ENCODE results near the gene SSX3. TPM values are rescaled to one million over a fixed set of nuclear protein-coding genes. Genes with fewer than 3 reads are reported as not detected.
"Not testable (repeated sequence)": the region's sequence is repeated elsewhere in the genome, so short reads cannot be mapped to it uniquely, and the experiment has no call there.

Gene SSX3
- total RNA-seq, 5 donors from 2014 or later (not counting 1 experiment from before 2014, with no cell fraction given) = not detected

GRCh38 chrX:48359281-48359680, 2.8 kb upstream of the SSX3 start:
- H3K4me3 Mint-ChIP-seq; DNase-seq; H3K9me3 ChIP-seq; POLR2A ChIA-PET; H3K36me3 Mint-ChIP-seq; ATAC-seq (replicated peaks in 1 of 4); H3K27ac Mint-ChIP-seq; H3K27me3 ChIP-seq (replicated peaks in 1 of 2; ENCODE audit: control insufficient read depth in 2 of 2, extremely low read depth in 1 of 2, insufficient read depth in 2 of 2, low read length in 1 of 2); H3K9me3 Mint-ChIP-seq; CTCF ChIA-PET; H3K4me1 Mint-ChIP-seq; H3K4me3 ChIP-seq (ENCODE audit: control insufficient read depth in 1 of 2, extremely low read depth in 1 of 2, low read length in 1 of 2); H3K36me3 ChIP-seq (ENCODE audit: control insufficient read depth in 2 of 2, extremely low read depth in 1 of 2, insufficient read depth in 1 of 2, low read length in 1 of 2); H3K4me1 ChIP-seq (ENCODE audit: control insufficient read depth in 1 of 2, extremely low read depth in 1 of 2, insufficient read depth in 2 of 2, low read length in 2 of 2); H3K27ac ChIP-seq (ENCODE audit: low read length): not testable (repeated sequence)
- peaks cover 2 to 13% of the 10 kb centered on the region in 2 donors for H3K27me3 Mint-ChIP-seq
- no CpG with 5 or more reads among the region's 6 CpGs for WGBS (ENCODE audit: insufficient coverage)

- Histone ChIP-seq H3K27me3 (replicated peaks in 1 of 2; ENCODE audit: control insufficient read depth in 2 of 2, extremely low read depth in 1 of 2, insufficient read depth in 2 of 2, low read length in 1 of 2) (no peaks in the 10 kb centered on the region), H3K4me3 (ENCODE audit: control insufficient read depth in 1 of 2, extremely low read depth in 1 of 2, low read length in 1 of 2) (no peak overlapping the region), H3K4me1 (ENCODE audit: control insufficient read depth in 1 of 2, extremely low read depth in 1 of 2, insufficient read depth in 2 of 2, low read length in 2 of 2) (no peaks in the 10 kb centered on the region), H3K9me3 (no peaks in the 10 kb centered on the region), H3K36me3 (ENCODE audit: control insufficient read depth in 2 of 2, extremely low read depth in 1 of 2, insufficient read depth in 1 of 2, low read length in 1 of 2) (no peaks in the 10 kb centered on the region), H3K27ac (ENCODE audit: low read length) (no peak overlapping the region)
- WGBS (ENCODE audit: insufficient coverage) = no CpG with 5 or more reads among the region's 8 CpGs
- H3K27ac Mint-ChIP-seq = no peak overlapping the region
- H3K4me1 Mint-ChIP-seq = no peaks in the 10 kb centered on the region
- ATAC-seq (replicated peaks in 1 of 4) = no peak
- H3K9me3 Mint-ChIP-seq = no peaks in the 10 kb centered on the region
- H3K27me3 Mint-ChIP-seq = peaks cover 3 to 9% of the 10 kb centered on the region in 2 donors
- ChIA-PET CTCF (interaction anchor here in 1 of 2 donors (0.6 kb wide), 1 partner anchor 374 kb away, joined by 4 read pairs; no protein-coding TSS in a partner anchor), POLR2A (no interaction called here)
- no peak for DNase-seq
- no peak overlapping the region for H3K4me3 Mint-ChIP-seq
- no peaks in the 10 kb centered on the region for H3K36me3 Mint-ChIP-seq
These were observed 1.2 kb upstream of the SSX3 start for GRCh38 chrX:48357681-48358080.

- POLR2A ChIA-PET; H3K27me3 ChIP-seq (replicated peaks in 1 of 2; ENCODE audit: control insufficient read depth in 2 of 2, extremely low read depth in 1 of 2, insufficient read depth in 2 of 2, low read length in 1 of 2); H3K27ac Mint-ChIP-seq; H3K4me3 ChIP-seq (ENCODE audit: control insufficient read depth in 1 of 2, extremely low read depth in 1 of 2, low read length in 1 of 2); H3K4me3 Mint-ChIP-seq; H3K36me3 ChIP-seq (ENCODE audit: control insufficient read depth in 2 of 2, extremely low read depth in 1 of 2, insufficient read depth in 1 of 2, low read length in 1 of 2); DNase-seq; CTCF ChIA-PET; H3K36me3 Mint-ChIP-seq; H3K9me3 Mint-ChIP-seq; H3K9me3 ChIP-seq; ATAC-seq (replicated peaks in 1 of 4); H3K4me1 Mint-ChIP-seq; H3K27ac ChIP-seq (ENCODE audit: low read length); H3K4me1 ChIP-seq (ENCODE audit: control insufficient read depth in 1 of 2, extremely low read depth in 1 of 2, insufficient read depth in 2 of 2, low read length in 2 of 2): not testable (repeated sequence)
- WGBS (ENCODE audit: insufficient coverage) = no CpG with 5 or more reads among the region's 8 CpGs
- H3K27me3 Mint-ChIP-seq = peaks cover 0 to 23% of the 10 kb centered on the region in 2 donors
These were observed 10.4 kb downstream of the SSX3 start for GRCh38 chrX:48346059-48346458.

DNA sequence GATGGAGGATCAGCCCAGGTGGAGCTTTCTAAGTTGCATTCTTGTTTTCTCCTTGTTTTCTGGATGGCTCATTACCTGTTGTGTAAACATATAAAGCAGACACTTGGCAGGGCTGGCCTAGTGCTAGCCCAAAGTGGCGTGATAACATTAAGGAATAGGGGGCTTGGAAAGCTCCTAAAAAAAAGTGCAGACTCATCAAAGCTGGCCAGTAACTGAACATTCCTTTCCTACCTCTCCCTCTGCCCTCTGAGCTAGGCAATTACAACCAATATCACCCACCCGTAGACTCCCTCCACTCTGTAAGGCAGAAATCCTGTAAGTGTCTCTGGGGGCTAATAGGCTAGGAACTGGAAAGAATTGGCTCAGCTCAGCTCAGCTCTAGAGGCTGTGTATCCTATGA, 42.5 kb downstream of the SSX3 start:
- H3K27ac Mint-ChIP-seq; H3K4me1 Mint-ChIP-seq; H3K27me3 Mint-ChIP-seq; H3K36me3 ChIP-seq (ENCODE audit: control insufficient read depth in 2 of 2, extremely low read depth in 1 of 2, insufficient read depth in 1 of 2, low read length in 1 of 2); ATAC-seq (replicated peaks in 1 of 4); H3K4me1 ChIP-seq (ENCODE audit: control insufficient read depth in 1 of 2, extremely low read depth in 1 of 2, insufficient read depth in 2 of 2, low read length in 2 of 2); DNase-seq; H3K27ac ChIP-seq (ENCODE audit: low read length); CTCF ChIA-PET; H3K4me3 Mint-ChIP-seq; H3K4me3 ChIP-seq (ENCODE audit: control insufficient read depth in 1 of 2, extremely low read depth in 1 of 2, low read length in 1 of 2); H3K36me3 Mint-ChIP-seq; H3K27me3 ChIP-seq (replicated peaks in 1 of 2; ENCODE audit: control insufficient read depth in 2 of 2, extremely low read depth in 1 of 2, insufficient read depth in 2 of 2, low read length in 1 of 2); POLR2A ChIA-PET; H3K9me3 ChIP-seq; H3K9me3 Mint-ChIP-seq: not testable (repeated sequence)
- WGBS (ENCODE audit: insufficient coverage) = 100% methylated on average over 1 of the region's 2 CpGs

DNA sequence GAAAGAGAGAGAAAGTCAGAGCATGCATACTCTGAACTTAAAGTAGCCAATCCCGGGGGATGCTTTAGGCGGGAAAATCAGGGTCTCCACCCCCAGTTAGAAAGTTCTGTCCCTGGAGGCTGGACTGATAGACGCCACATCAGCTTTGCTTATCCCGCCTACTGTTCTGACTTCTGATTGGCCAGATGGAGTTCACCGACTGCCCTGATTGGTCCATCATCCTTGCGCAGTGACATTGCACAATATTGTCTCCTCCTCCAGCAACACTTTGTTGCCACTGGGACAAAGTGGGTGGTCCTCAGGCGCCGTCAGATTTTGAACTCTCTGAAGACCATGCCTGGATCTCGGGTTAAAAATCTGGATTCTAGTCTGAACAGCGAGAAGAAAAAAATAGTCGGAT, 50.3 kb downstream of the SSX3 start:
- no peaks in the 10 kb centered on the region for H3K27me3 ChIP-seq (replicated peaks in 1 of 2; ENCODE audit: control insufficient read depth in 2 of 2, extremely low read depth in 1 of 2, insufficient read depth in 2 of 2, low read length in 1 of 2)
- H3K4me1 Mint-ChIP-seq = no peaks in the 10 kb centered on the region
- 80% methylated on average over 3 of the region's 11 CpGs for WGBS (ENCODE audit: insufficient coverage)
- ChIA-PET CTCF (no interaction called here), POLR2A (no interaction called here)
- H3K27ac ChIP-seq (ENCODE audit: low read length) = no peak overlapping the region
- ATAC-seq (replicated peaks in 1 of 4) (no peak), DNase-seq (no peak)
- no peaks in the 10 kb centered on the region for H3K36me3 ChIP-seq (ENCODE audit: control insufficient read depth in 2 of 2, extremely low read depth in 1 of 2, insufficient read depth in 1 of 2, low read length in 1 of 2)
- no peaks in the 10 kb centered on the region for H3K36me3 Mint-ChIP-seq
- H3K4me3 ChIP-seq (ENCODE audit: control insufficient read depth in 1 of 2, extremely low read depth in 1 of 2, low read length in 1 of 2) = no peak overlapping the region
- no peak overlapping the region for H3K27ac Mint-ChIP-seq
- H3K4me1 ChIP-seq (ENCODE audit: control insufficient read depth in 1 of 2, extremely low read depth in 1 of 2, insufficient read depth in 2 of 2, low read length in 2 of 2) = no peaks in the 10 kb centered on the region
- no peaks in the 10 kb centered on the region for H3K9me3 Mint-ChIP-seq
- no peaks in the 10 kb centered on the region for H3K9me3 ChIP-seq
- peaks cover 4 to 12% of the 10 kb centered on the region in 2 donors for H3K27me3 Mint-ChIP-seq
- no peak overlapping the region for H3K4me3 Mint-ChIP-seq

Other genes starting within 250 kb of the SSX3 start
- gene SPACA5B, start 226.1 kb downstream of the SSX3 start, total RNA-seq = not detected
- gene SSX5, start 159.9 kb downstream of the SSX3 start, total RNA-seq = not detected
- under 1 TPM in 3 of 5 donors, not detected in 2; 0.26 to 0.32 (median 0.29) TPM for gene SSX1, start 101.3 kb downstream of the SSX3 start, total RNA-seq
- gene SSX4, start 26.8 kb upstream of the SSX3 start, total RNA-seq = not detected
- gene SSX4B, start 55.3 kb upstream of the SSX3 start, total RNA-seq = not detected
- 10 to 100 TPM; 18.0 to 37.0 (median 26.5) TPM for gene SLC38A5, start 113.6 kb upstream of the SSX3 start, total RNA-seq
- 10 to 100 TPM; 51.4 to 64.9 (median 56.8) TPM for gene FTSJ1, start 119.5 kb upstream of the SSX3 start, total RNA-seq
- gene PORCN, start 152.3 kb upstream of the SSX3 start, total RNA-seq = 10 to 100 TPM; 16.8 to 21.7 (median 18.6) TPM
- gene EBP, start 165.1 kb upstream of the SSX3 start, total RNA-seq = 10 to 100 TPM; 41.1 to 60.4 (median 46.1) TPM
- gene TBC1D25, start 183.0 kb upstream of the SSX3 start, total RNA-seq = 10 to 100 TPM; 27.0 to 30.6 (median 29.5) TPM
- gene RBM3, start 217.8 kb upstream of the SSX3 start, total RNA-seq = 100 to 1,000 TPM; 212 to 345 (median 222) TPM
- 10 to 100 TPM; 39.0 to 65.9 (median 59.3) TPM for gene WDR13, start 240.8 kb upstream of the SSX3 start, total RNA-seq